OCI-LY7 (cell line): ENCODE measurements around the gene PMVK. TPM values are rescaled to one million over a fixed set of nuclear protein-coding genes. Genes with fewer than 3 reads are reported as not detected.

ENCODE experiments used
- BruUV-seq: library from RNA; stranded (reverse); fragments of 400-500 nt; replicated peaks from 2 replicates; lab custom pipeline; 2021; lab: Mats Ljungman, UMichigan
- CTCF ChIA-PET: fragments of 300-600 bp; sonication (Branson Sonifier 250); formaldehyde crosslinking; loops from one replicate; lab custom pipeline; 2022; ENCODE audit warnings: antibody characterized with exemption; ENCODE audit not compliant: unreplicated experiment; lab: Charles Lee
- POLR2A ChIA-PET: fragments of 300-600 bp; sonication (Branson Sonifier 250); formaldehyde crosslinking; loops from one replicate; lab custom pipeline; 2022; ENCODE audit warnings: antibody characterized with exemption; lab: Charles Lee
- DNase-seq: peaks from one replicate; pipeline ENCODE4 v3.0.0-alpha.2; 2015; ENCODE audit warnings: low spot score
- H2AFZ ChIP-seq: fragments of 200-600 bp; sonication (generic), shearing (Covaris generic); 2 replicates; pipeline ENCODE4 v1.6.1; 2014; ENCODE audit warnings: mild to moderate bottlenecking, antibody characterized with exemption, low read length, moderate library complexity
- H3K27ac ChIP-seq: fragments of 200-600 bp; sonication (generic); 2 replicates; pipeline ENCODE4 v1.5.1; 2014; ENCODE audit warnings: mixed run types, low read depth, mild to moderate bottlenecking, moderate library complexity, low read length, inconsistent platforms; ENCODE audit not compliant: poor library complexity, severe bottlenecking
- H3K36me3 ChIP-seq: fragments of 200-600 bp; sonication (generic); 2 replicates; pipeline ENCODE4 v1.6.1; 2014; ENCODE audit warnings: mild to moderate bottlenecking, antibody characterized with exemption, low read length, moderate library complexity, mixed read lengths; ENCODE audit not compliant: insufficient read depth
- H3K4me1 ChIP-seq: fragments of 200-600 bp; sonication (generic); 2 replicates; pipeline ENCODE4 v1.5.1; 2014; ENCODE audit warnings: mild to moderate bottlenecking, low read length; ENCODE audit not compliant: insufficient read depth, poor library complexity, severe bottlenecking
- H3K4me2 ChIP-seq: fragments of 200-600 bp; sonication (generic); 2 replicates; pipeline ENCODE4 v1.6.1; 2014; ENCODE audit warnings: mild to moderate bottlenecking, low read length
- H3K4me3 ChIP-seq: fragments of 200-600 bp; sonication (generic); 2 replicates; pipeline ENCODE4 v1.5.1; 2014; ENCODE audit warnings: mild to moderate bottlenecking, low read depth, low read length; ENCODE audit not compliant: poor library complexity, severe bottlenecking
- H3K79me2 ChIP-seq: fragments of 200-600 bp; sonication (generic); 2 replicates; pipeline ENCODE4 v1.6.1; 2016; ENCODE audit warnings: low read depth, mild to moderate bottlenecking, low read length, moderate library complexity, mixed read lengths; ENCODE audit not compliant: insufficient read depth
- H3K9me2 ChIP-seq: fragments of 200-600 bp; sonication (generic); 2 replicates; pipeline ENCODE4 v1.6.1; 2016; ENCODE audit warnings: mild to moderate bottlenecking, low read length, mixed read lengths; ENCODE audit not compliant: insufficient read depth
- H3K9me3 ChIP-seq: fragments of 200-600 bp; sonication (generic); 2 replicates; pipeline ENCODE4 v1.6.1; 2014; ENCODE audit warnings: mild to moderate bottlenecking, mixed run types, low read length, mixed read lengths
- H4K20me1 ChIP-seq: fragments of 200-600 bp; sonication (generic); 2 replicates; pipeline ENCODE4 v1.6.1; 2014; ENCODE audit warnings: mild to moderate bottlenecking, antibody characterized with exemption, low read length, moderate library complexity, mixed read lengths; ENCODE audit not compliant: insufficient read depth
- EZH2phosphoT487 ChIP-seq: fragments of 200-600 bp; sonication (generic); IDR thresholded peaks from 2 replicates; pipeline ENCODE4 v1.6.1; 2018; ENCODE audit warnings: low read depth, borderline replicate concordance, mild to moderate bottlenecking, mixed run types, antibody characterized with exemption, low read length, moderate library complexity, mixed read lengths
- intact Hi-C: fragments of 100-400 bp; cut with micrococcal nuclease; formaldehyde crosslinking; loops from one replicate; pipeline ENCODE4 v1.10.0; 2022; ENCODE audit not compliant: unreplicated experiment
- total RNA-seq, 2 experiments: library from RNA; depleted of rRNA in 1 of 2; stranded (reverse); fragments of >200 nt in 1 of 2; shearing (Covaris generic) in 1 of 2; gene quantifications; 2 replicates each; pipeline ENCODE4 v1.2.3, GENCODE V29; 2014 to 2022
- TF ChIP-seq, protein P1 (sequence below): fragments of 200-600 bp; sonication (generic); conservative IDR thresholded peaks from 2 replicates; pipeline ENCODE4 v1.5.1; 2014; ENCODE audit warnings: mild to moderate bottlenecking, antibody characterized with exemption, low read length, moderate library complexity, mixed read lengths

PMVK gene
- total RNA-seq, 2 experiments from 2014 or later = 16.3 to 54.0 TPM

DNA sequence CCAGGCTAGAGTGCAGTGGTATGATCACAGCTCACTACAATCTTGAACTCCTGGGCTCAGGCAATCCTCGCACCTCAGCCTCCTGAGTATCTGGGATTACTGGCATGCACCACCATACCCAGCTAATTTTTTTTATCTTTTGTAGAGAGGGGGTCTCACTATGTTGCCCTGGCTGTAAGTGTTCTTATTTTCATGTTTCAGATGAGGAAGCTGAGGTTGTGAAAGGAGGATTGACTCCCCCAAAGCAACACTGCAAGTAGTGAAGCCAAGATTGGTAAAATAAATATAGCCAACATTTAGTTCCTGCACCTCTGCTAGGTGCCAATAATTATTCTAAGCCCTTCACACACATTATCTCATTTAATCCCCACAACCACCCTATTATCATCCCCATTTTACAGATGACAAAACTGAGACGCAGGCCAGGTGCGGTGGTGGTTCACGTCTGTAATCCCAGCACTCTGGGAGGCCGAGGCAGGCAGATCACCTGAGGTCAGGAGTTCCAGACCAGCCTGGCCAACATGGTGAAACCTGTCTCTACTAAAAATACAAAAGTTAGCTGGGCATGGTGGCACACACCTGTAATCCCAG lies 2.1 kb downstream of the PMVK start:
- H4K20me1 ChIP-seq = no peaks in the 10 kb centered on the region
- H3K4me3 ChIP-seq = no peak overlapping the region
- no peak overlapping the region for H2AFZ ChIP-seq
- POLR2A ChIA-PET = interaction anchor here (0.7 kb wide), 1 partner anchor 27 kb away, joined by 6 read pairs; no protein-coding TSS in a partner anchor
- no peak for DNase-seq
- H3K27ac ChIP-seq = no peak overlapping the region
- peaks cover 20% of the 10 kb centered on the region for H3K79me2 ChIP-seq
- H3K36me3 ChIP-seq = peaks cover 19% of the 10 kb centered on the region
- H3K9me3 ChIP-seq = no peaks in the 10 kb centered on the region
- H3K4me1 ChIP-seq = peaks cover 32% of the 10 kb centered on the region
- no peaks in the 10 kb centered on the region for H3K9me2 ChIP-seq
- no TSS peak for BruUV-seq
- no peak overlapping the region for H3K4me2 ChIP-seq
- no peak for TF ChIP-seq EZH2phosphoT487
- TF ChIP-seq, protein P1, sequence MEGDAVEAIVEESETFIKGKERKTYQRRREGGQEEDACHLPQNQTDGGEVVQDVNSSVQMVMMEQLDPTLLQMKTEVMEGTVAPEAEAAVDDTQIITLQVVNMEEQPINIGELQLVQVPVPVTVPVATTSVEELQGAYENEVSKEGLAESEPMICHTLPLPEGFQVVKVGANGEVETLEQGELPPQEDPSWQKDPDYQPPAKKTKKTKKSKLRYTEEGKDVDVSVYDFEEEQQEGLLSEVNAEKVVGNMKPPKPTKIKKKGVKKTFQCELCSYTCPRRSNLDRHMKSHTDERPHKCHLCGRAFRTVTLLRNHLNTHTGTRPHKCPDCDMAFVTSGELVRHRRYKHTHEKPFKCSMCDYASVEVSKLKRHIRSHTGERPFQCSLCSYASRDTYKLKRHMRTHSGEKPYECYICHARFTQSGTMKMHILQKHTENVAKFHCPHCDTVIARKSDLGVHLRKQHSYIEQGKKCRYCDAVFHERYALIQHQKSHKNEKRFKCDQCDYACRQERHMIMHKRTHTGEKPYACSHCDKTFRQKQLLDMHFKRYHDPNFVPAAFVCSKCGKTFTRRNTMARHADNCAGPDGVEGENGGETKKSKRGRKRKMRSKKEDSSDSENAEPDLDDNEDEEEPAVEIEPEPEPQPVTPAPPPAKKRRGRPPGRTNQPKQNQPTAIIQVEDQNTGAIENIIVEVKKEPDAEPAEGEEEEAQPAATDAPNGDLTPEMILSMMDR = no peak
- CTCF ChIA-PET = no interaction called here
- intact Hi-C loops = no loop called here

DNA sequence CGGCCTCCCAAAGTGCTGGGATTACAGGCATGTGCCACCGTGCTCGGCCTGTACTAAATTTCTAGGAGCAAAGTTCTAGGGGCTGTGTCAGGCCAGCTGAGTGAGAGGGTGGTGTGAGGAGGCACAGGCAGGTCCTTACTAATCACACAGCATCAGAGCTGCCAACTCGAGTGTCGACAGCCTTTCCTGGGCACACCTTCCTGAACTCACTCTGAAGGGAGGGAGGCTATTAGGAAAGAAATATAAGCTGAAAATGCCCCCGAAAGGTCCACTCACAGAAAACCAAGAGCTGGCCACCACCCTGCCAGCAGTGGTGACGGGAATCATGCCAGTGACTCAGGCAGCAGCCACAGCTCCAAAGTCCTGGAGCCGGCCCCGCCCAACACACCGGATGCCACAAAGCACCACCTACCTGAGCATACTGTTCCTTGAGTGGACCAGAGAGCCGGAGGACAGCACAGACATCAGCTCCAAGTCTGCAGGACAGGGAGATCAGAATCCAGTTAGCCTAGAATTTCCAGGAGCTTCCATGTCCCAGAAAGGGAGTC lies 4.5 kb downstream of the PMVK start:
- intact Hi-C loops = no loop called here
- POLR2A ChIA-PET = no interaction called here
- Histone ChIP-seq H3K4me2 (no peak overlapping the region), H3K4me1 (peaks cover 13% of the 10 kb centered on the region), H3K27ac (no peak overlapping the region), H4K20me1 (no peaks in the 10 kb centered on the region), H3K9me2 (no peaks in the 10 kb centered on the region), H3K9me3 (no peaks in the 10 kb centered on the region), H3K36me3 (peaks cover 35% of the 10 kb centered on the region), H3K79me2 (peaks cover 14% of the 10 kb centered on the region), H3K4me3 (no peak overlapping the region), H2AFZ (no peak overlapping the region)
- CTCF ChIA-PET = interaction anchor here (0.6 kb wide), 1 partner anchor 18 kb away, joined by 3 read pairs; no protein-coding TSS in a partner anchor
- TF ChIP-seq EZH2phosphoT487 = no peak
- TF ChIP-seq, protein P1 = no peak
- BruUV-seq = no TSS peak
- no peak for DNase-seq

DNA sequence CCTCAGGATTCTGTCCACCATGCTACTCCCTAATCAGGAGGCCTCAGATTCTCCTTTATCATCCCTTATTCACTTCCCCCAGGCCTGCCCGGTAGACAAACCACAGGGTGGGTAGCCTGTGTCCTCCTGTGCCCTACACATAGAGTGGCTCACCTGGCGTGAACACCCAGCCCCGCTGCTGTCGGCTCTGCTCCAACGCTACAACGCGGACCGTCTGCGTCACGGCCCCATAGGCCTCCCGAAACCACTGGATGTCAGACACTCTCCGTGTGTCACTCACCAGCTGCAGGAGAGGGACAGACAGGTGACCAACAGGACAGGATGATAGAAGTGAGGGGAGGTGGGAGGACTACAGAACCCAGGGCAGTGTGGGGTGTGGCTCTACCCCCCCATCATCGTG lies 10.3 kb downstream of the PMVK start:
- peaks cover 78% of the 10 kb centered on the region for H3K36me3 ChIP-seq

More for the DNA sequence above, 10.3 kb downstream of the PMVK start:
- Histone ChIP-seq H2AFZ (no peak overlapping the region), H4K20me1 (no peaks in the 10 kb centered on the region), H3K4me3 (no peak overlapping the region), H3K4me1 (no peaks in the 10 kb centered on the region), H3K27ac (no peak overlapping the region), H3K79me2 (no peaks in the 10 kb centered on the region), H3K9me2 (no peaks in the 10 kb centered on the region), H3K4me2 (no peak overlapping the region), H3K9me3 (no peaks in the 10 kb centered on the region)
- intact Hi-C loops = no loop called here
- TF ChIP-seq, protein P1 = no peak
- no peak for TF ChIP-seq EZH2phosphoT487
- no TSS peak for BruUV-seq
- CTCF ChIA-PET = no interaction called here
- DNase-seq = no peak
- POLR2A ChIA-PET = no interaction called here
